MG63 (cell line): ENCODE data around the gene FILIP1L. TPM values are rescaled to one million over a fixed set of nuclear protein-coding genes. Genes with fewer than 3 reads are reported as not detected.

ENCODE experiments used
- DNase-seq: peaks from one replicate; pipeline ENCODE4 v3.0.0-alpha.2; 2020
- H3K27me3 ChIP-seq: fragments of 250-450 bp; sonication (Bioruptor Pico); 2 replicates; pipeline ENCODE4 v1.5.1; 2020; ENCODE audit warnings: mild to moderate bottlenecking, moderate library complexity
- H3K36me3 ChIP-seq: fragments of 250-450 bp; sonication (Bioruptor Pico); 2 replicates; pipeline ENCODE4 v1.5.1; 2020; ENCODE audit warnings: mild to moderate bottlenecking, moderate library complexity
- H3K4me3 ChIP-seq: fragments of 250-450 bp; sonication (Bioruptor Pico); 2 replicates; pipeline ENCODE4 v1.5.1; 2020; ENCODE audit warnings: mild to moderate bottlenecking, moderate library complexity
- H3K9me3 ChIP-seq: fragments of 250-450 bp; sonication (Bioruptor Pico); 2 replicates; pipeline ENCODE4 v1.5.1; 2020; ENCODE audit warnings: mild to moderate bottlenecking, moderate library complexity
- total RNA-seq: library from RNA; depleted of rRNA; stranded (reverse); fragments of >200 nt; shearing (Covaris generic); gene quantifications from 2 replicates; pipeline ENCODE4 v1.2.3, GENCODE V29; 2014; ENCODE audit warnings: low replicate concordance; rRNA removed

The FILIP1L gene
- 19.9 and 31.5 TPM in 2 replicates for total RNA-seq

DNA sequence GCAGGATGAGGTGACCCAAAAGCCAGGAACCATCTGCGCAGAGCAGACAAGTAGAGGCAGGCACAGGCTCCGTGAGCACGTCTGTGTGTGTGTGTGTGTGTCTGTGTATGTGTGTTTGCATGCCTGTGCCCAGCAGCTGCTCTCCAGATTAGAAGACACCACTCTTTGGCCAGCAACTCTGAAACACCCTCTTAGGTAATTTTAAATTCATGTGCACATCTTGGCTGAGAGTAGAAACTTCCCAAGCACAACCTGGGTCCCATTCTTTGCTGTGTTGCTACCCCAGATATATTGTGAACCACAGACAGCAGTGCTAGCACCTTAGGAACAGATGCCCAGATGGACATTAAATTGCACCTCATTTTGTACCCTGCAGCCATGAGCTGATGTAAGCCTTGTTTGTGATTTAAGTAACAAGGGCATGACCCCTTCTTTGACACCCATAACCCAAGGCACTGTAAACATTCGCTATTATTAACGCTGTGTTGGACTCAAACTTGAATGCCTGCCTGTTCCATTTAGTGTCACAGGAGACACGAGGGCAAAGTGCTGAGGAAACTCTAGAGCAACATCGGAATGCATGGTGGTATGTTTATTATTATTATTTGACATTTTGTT is at the start of gene FILIP1L:
TSS of gene FILIP1L (minus strand) at position 89 of the 618 bp plus-strand sequence.
- Histone ChIP-seq H3K27me3 (no peaks in the 10 kb centered on the region), H3K9me3 (no peaks in the 10 kb centered on the region), H3K4me3 (no peak within 1 kb of the TSS), H3K36me3 (no peaks in the 10 kb centered on the region)
- no peak for DNase-seq

DNA sequence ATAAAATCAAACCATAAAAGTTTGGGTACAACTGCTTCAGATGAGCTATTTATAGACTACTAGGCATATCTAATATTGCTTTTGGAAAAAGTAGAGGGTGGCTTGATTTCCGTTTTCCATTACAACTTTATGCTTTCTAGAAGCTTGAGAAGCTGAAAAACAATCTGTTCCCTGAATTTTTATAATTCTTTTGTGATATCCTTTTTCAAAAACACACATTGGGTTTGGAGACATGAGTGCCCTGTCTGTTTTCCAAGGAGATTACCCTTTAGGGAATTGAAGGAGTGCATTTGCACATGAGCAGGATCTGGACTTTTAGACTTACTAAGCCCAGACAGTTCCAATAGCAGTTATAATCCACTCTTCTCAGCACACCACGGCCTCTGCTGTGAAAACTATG is 49.5 kb upstream of the FILIP1L start:
- H3K36me3 ChIP-seq: peaks cover 16% of the 10 kb centered on the region
- no peak for DNase-seq

GRCh38 chr3:100160521-100160920 is 46.2 kb upstream of the FILIP1L start:
- Histone ChIP-seq H3K36me3 (peaks cover 19% of the 10 kb centered on the region), H3K9me3 (peaks cover 6% of the 10 kb centered on the region), H3K27me3 (no peaks in the 10 kb centered on the region), H3K4me3 (no peak overlapping the region)
- DNase-seq: no peak

More for the DNA sequence above, 49.5 kb upstream of the FILIP1L start:
- Histone ChIP-seq H3K9me3 (no peaks in the 10 kb centered on the region), H3K4me3 (no peak overlapping the region), H3K27me3 (no peaks in the 10 kb centered on the region)

GRCh38 chr3:100159331-100160153 is 45.2 kb upstream of the FILIP1L start:
- Histone ChIP-seq H3K9me3 (peaks cover 12% of the 10 kb centered on the region), H3K36me3 (peaks cover 25% of the 10 kb centered on the region), H3K27me3 (no peaks in the 10 kb centered on the region), H3K4me3 (no peak overlapping the region)
- no peak for DNase-seq

DNA sequence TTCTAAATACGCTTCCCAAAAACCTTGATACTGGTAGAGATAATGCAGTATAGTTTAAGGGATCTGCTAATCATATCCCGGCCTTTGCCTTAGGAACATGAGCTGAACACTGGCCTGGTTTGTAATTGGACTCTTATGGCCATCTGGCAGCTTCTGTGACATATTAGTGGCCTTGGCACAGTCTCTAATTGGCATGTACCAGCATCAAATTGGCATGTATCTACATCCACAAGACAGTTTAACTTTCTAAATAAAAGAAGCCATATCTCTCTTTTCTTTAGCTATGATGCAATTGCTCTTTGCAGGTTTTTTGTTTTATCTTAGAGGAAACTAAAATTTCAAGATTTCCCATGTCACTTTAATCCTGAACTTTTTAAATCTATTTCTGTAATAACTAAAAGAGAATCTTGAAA is 44.6 kb upstream of the FILIP1L start:
- H3K36me3 ChIP-seq: peaks cover 25% of the 10 kb centered on the region
- peaks cover 16% of the 10 kb centered on the region for H3K9me3 ChIP-seq
- no peaks in the 10 kb centered on the region for H3K27me3 ChIP-seq
- no peak for DNase-seq
- H3K4me3 ChIP-seq: no peak overlapping the region

DNA sequence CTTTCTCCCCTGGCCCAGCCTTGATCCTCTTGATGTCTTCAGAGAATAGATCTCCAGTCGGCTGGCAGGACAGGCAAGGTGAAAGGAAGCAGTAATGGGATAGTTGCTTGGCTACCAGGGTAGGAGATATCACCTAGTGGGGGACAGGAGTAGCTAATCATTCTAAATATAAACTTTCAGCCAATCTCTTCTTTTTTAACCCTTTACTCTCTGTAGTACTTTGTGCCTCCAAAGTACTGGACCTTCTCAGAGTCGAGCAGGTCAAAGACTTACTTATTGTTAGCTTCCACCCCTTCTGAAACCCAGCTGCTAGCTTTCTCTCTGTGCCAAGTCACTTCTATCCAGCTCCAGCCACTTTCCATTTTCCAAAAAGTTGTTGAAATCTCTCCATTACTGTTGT is 43.4 kb upstream of the FILIP1L start:
- Histone ChIP-seq H3K4me3 (no peak overlapping the region), H3K9me3 (peaks cover 16% of the 10 kb centered on the region), H3K27me3 (no peaks in the 10 kb centered on the region), H3K36me3 (peaks cover 25% of the 10 kb centered on the region)
- DNase-seq: no peak

DNA sequence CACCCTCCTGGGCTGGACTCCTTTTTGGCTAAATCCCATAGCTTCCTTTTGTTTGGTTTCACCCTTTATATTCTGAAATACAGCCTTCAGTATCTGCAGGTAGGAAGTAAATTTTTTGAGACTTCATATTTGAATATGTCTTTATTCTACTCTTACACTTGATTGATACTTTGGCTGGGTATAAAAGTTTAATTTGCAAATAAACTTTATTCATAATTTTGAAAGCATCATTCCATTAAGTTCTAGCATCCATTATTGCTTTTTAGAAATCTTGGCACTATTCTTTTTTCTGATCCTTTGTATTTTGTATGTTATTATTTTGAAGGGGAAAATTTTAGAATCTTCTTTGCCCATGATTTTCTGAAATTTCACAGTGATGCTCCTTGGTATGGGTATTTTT is 41.3 kb upstream of the FILIP1L start:
- Histone ChIP-seq H3K36me3 (peaks cover 15% of the 10 kb centered on the region), H3K4me3 (no peak overlapping the region), H3K27me3 (no peaks in the 10 kb centered on the region), H3K9me3 (peaks cover 16% of the 10 kb centered on the region)
- DNase-seq: no peak

DNA sequence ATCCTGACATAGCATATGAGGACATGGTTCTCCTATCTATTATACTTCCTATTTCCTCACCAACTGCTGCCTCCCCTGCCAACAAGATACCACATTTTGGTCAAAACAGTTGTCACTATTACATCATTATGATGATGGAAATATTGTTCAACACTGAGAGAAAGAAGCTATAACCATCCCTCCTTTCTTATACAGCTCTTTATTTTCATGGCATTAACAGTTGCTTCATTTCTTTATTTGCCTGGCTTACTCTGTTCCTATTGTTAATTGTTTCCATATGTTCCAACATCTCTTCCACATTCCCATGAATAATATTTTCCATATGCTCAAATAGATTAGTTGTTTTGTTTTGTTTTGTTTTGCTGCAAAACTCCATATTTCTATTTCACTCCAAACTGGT is 40.8 kb upstream of the FILIP1L start:
- DNase-seq: no peak
- Histone ChIP-seq H3K9me3 (peaks cover 16% of the 10 kb centered on the region), H3K36me3 (peaks cover 15% of the 10 kb centered on the region), H3K27me3 (no peaks in the 10 kb centered on the region), H3K4me3 (no peak overlapping the region)

- H3K4me3 ChIP-seq: no peak overlapping the region
- H3K36me3 ChIP-seq: peaks cover 15% of the 10 kb centered on the region
- no peak for DNase-seq
- H3K9me3 ChIP-seq: peaks cover 16% of the 10 kb centered on the region
- H3K27me3 ChIP-seq: no peaks in the 10 kb centered on the region
These were observed 39.9 kb upstream of the FILIP1L start for GRCh38 chr3:100154171-100154570.

- no peak for DNase-seq
- Histone ChIP-seq H3K27me3 (no peaks in the 10 kb centered on the region), H3K36me3 (peaks cover 16% of the 10 kb centered on the region), H3K4me3 (no peak overlapping the region), H3K9me3 (peaks cover 14% of the 10 kb centered on the region)
These were observed 36.9 kb upstream of the FILIP1L start for GRCh38 chr3:100151024-100151707.

GRCh38 chr3:100150473-100150872 is 36.2 kb upstream of the FILIP1L start:
- H3K27me3 ChIP-seq: no peaks in the 10 kb centered on the region
- DNase-seq: no peak
- H3K9me3 ChIP-seq: peaks cover 10% of the 10 kb centered on the region

GRCh38 chr3:100149713-100150415 is 35.6 kb upstream of the FILIP1L start:
- no peak overlapping the region for H3K4me3 ChIP-seq
- peaks cover 4% of the 10 kb centered on the region; the same call in 1 of the 2 replicates for H3K9me3 ChIP-seq
- DNase-seq: no peak
- H3K36me3 ChIP-seq: peaks cover 11% of the 10 kb centered on the region
- H3K27me3 ChIP-seq: no peaks in the 10 kb centered on the region

More at GRCh38 chr3:100150473-100150872, 36.2 kb upstream of the FILIP1L start:
- H3K4me3 ChIP-seq: no peak overlapping the region
- peaks cover 16% of the 10 kb centered on the region for H3K36me3 ChIP-seq

DNA sequence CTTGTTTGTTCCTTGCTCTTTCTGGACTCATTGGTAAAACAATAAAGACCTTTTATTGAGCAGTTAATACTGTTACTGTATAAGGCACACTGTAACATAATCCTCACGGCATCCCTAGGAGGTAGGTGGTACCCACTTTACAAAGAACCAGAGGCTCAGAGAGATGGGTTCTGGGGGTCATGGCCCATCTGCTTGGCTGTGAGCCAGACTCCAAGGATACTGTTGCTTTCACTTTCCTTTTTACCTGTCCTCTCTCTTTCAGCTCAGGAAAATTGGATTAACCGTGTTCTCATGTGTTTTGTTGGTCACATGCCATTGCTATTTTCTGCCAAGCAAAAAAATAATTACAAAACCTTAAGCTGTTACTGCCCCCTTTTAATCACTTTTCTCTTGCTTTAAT is 34.8 kb upstream of the FILIP1L start:
- no peak for DNase-seq
- Histone ChIP-seq H3K4me3 (no peak overlapping the region), H3K27me3 (no peaks in the 10 kb centered on the region), H3K9me3 (peaks cover 2% of the 10 kb centered on the region; the same call in 1 of the 2 replicates), H3K36me3 (peaks cover 11% of the 10 kb centered on the region)

GRCh38 chr3:100144255-100144866 is 30.1 kb upstream of the FILIP1L start:
- H3K9me3 ChIP-seq: peaks cover 10% of the 10 kb centered on the region; the same call in 1 of the 2 replicates
- H3K27me3 ChIP-seq: no peaks in the 10 kb centered on the region
- no peak for DNase-seq
- H3K4me3 ChIP-seq: no peak overlapping the region
- peaks cover 11% of the 10 kb centered on the region for H3K36me3 ChIP-seq

DNA sequence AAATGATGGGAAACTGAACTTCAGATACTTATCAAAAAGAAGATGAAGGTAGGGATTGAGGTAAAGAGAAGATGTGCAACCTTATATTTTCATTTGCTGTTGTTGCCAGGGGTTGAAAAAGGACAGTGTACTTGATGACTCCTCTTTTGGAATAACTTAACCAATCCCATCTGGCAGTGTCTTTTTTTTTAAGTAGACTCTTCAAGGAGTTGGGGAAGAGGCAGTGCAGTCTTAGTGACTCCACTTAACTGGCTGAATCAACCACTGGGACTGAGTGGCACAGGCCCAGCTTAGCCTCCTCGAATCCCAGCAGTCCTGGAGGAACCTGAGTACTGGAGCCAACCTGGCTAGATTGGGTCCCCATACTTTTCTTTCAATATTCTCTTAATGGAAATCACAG is 27.3 kb upstream of the FILIP1L start:
- peaks cover 4% of the 10 kb centered on the region; the same call in 1 of the 2 replicates for H3K36me3 ChIP-seq
- no peak for DNase-seq
- no peak overlapping the region for H3K4me3 ChIP-seq
- peaks cover 10% of the 10 kb centered on the region; the same call in 1 of the 2 replicates for H3K9me3 ChIP-seq
- H3K27me3 ChIP-seq: no peaks in the 10 kb centered on the region

GRCh38 chr3:100140976-100141375 is 26.7 kb upstream of the FILIP1L start:
- Histone ChIP-seq H3K4me3 (no peak overlapping the region), H3K27me3 (no peaks in the 10 kb centered on the region), H3K36me3 (peaks cover 4% of the 10 kb centered on the region; the same call in 1 of the 2 replicates), H3K9me3 (peaks cover 10% of the 10 kb centered on the region; the same call in 1 of the 2 replicates)
- no peak for DNase-seq
